ENCODE results near the gene CCDC146. TPM values are rescaled to one million over a fixed set of nuclear protein-coding genes. Genes with fewer than 3 reads are reported as not detected.
"Not testable (repeated sequence)": the region's sequence is repeated elsewhere in the genome, so short reads cannot be mapped to it uniquely, and the experiment has no call there.

Gene CCDC146
- total and polyA plus RNA-seq, 2 experiments from 2014 or later: 5.9 to 13.6 TPM

DNA sequence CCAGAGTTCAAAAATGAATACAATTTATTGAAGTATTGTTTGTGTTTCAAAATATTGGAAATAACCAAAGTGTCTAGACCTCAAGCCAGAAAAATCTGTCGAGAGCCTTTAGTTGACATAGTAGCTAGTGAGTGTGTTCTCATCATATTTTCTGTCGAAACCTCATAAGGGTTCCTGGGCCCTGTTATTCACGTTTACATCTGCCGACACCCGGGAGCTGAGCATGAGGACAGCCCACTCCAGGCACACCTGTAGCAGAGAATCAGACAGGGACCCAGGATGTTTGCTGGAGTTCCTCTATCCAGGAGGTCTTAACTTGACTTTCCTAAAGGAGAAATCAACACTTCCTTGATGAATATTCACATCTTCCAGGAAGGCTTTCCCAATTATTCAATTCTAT, 149.4 kb downstream of the CCDC146 start:
- Histone ChIP-seq H3K9me3 (ENCODE audit: low read depth) (no peaks in the 10 kb centered on the region), H3K27me3 (no peaks in the 10 kb centered on the region), H3K4me1 (ENCODE audit: low read depth) (peaks cover 16% of the 10 kb centered on the region), H3K36me3 (no peaks in the 10 kb centered on the region), H3K27ac (no peak overlapping the region), H3K4me3 (no peak overlapping the region)
- no peak for TF ChIP-seq CTCF (IDR thresholded peaks at IDR 0.05; ENCODE audit: low read depth, low read length)
- no peak for DNase-seq (ENCODE audit: low read depth in 1 of 2, low spot score in 1 of 2)

- H3K4me3 ChIP-seq; H3K36me3 ChIP-seq; H3K9me3 ChIP-seq (ENCODE audit: low read depth); H3K4me1 ChIP-seq (ENCODE audit: low read depth); H3K27me3 ChIP-seq; H3K27ac ChIP-seq: not testable (repeated sequence)
- peak in 1 of 2 donors; percentile 64 for DNase-seq (ENCODE audit: low read depth in 1 of 2, low spot score in 1 of 2)
Measured at GRCh38 chr7:77275663-77276062, 153.2 kb downstream of the CCDC146 start.

DNA sequence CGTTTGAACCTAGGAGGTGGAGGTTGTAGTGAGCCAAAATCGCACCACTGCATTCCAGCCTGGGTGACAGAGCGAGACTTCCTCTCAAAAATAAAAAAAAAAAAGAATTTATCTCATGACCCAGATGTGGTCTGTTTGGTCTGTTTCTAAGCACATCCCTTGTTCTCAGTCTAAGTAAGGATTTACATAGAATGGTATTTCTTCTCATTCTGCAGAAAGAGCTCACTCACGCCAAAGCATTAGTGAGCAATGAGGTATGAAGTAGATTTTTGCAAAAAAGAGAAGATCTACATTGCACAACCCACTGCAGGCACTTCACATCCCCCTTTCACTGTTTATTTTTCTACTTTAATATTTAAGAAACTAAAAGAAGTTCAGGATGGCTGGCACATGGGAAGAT, 153.7 kb downstream of the CCDC146 start:
- no peak overlapping the region for H3K27ac ChIP-seq
- no peaks in the 10 kb centered on the region for H3K27me3 ChIP-seq
- no peaks in the 10 kb centered on the region for H3K36me3 ChIP-seq
- H3K4me3 ChIP-seq: no peak overlapping the region
- no peak for TF ChIP-seq CTCF (IDR thresholded peaks at IDR 0.05; ENCODE audit: low read depth, low read length)
- no peak for DNase-seq (ENCODE audit: low read depth in 1 of 2, low spot score in 1 of 2)
- H3K4me1 ChIP-seq (ENCODE audit: low read depth): no peaks in the 10 kb centered on the region
- H3K9me3 ChIP-seq (ENCODE audit: low read depth): no peaks in the 10 kb centered on the region

DNA sequence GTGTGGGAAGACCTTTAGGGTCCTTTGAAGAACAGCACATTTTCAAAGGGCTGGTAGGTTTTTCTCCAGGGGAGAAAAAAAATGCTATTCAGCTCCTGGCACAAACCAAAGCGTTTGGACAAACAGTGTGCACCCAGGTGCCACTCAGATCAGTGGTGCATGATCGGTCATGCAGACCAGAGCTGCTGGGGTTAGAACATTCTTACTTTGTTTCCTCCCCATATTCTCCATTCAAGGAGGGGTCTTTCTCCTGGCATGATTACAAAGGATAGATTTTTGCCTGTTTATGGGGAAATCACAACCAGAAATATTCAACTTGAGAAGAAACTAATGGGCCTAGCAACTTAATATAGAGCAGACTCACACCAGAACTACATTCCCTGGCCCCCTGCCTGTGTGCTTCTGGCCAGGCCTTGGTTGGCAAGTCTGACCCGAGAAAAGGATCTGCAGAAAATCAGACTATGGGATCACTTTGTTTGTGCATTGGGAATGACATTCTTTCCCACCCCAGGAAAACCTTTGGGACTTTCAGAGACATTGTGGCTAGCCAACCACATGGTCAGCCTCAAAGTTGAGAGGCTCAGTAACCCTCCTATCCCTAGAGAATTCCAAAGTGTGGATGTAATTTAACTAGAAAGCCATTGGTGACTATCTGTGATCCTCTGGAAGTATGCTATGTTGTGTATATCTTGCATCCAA, 159.5 kb downstream of the CCDC146 start:
- Histone ChIP-seq H3K4me3 (no peak overlapping the region), H3K27ac (no peak overlapping the region), H3K27me3 (no peaks in the 10 kb centered on the region), H3K36me3 (no peaks in the 10 kb centered on the region), H3K9me3 (ENCODE audit: low read depth) (no peaks in the 10 kb centered on the region), H3K4me1 (ENCODE audit: low read depth) (no peaks in the 10 kb centered on the region)
- no peak for DNase-seq (ENCODE audit: low read depth in 1 of 2, low spot score in 1 of 2)
- no peak for TF ChIP-seq CTCF (IDR thresholded peaks at IDR 0.05; ENCODE audit: low read depth, low read length)

GRCh38 chr7:77282897-77283296, 160.5 kb downstream of the CCDC146 start:
- no peak for DNase-seq (ENCODE audit: low read depth in 1 of 2, low spot score in 1 of 2)
- Histone ChIP-seq H3K9me3 (ENCODE audit: low read depth) (no peaks in the 10 kb centered on the region), H3K27me3 (no peaks in the 10 kb centered on the region)

More at GRCh38 chr7:77282897-77283296, 160.5 kb downstream of the CCDC146 start:
- no peak for TF ChIP-seq CTCF (IDR thresholded peaks at IDR 0.05; ENCODE audit: low read depth, low read length)
- no peak overlapping the region for H3K4me3 ChIP-seq
- no peak overlapping the region for H3K27ac ChIP-seq
- H3K36me3 ChIP-seq: no peaks in the 10 kb centered on the region
- no peaks in the 10 kb centered on the region for H3K4me1 ChIP-seq (ENCODE audit: low read depth)
